ENCODE data around the gene SLC24A4. TPM values are rescaled to one million over a fixed set of nuclear protein-coding genes. Genes with fewer than 3 reads are reported as not detected.

The SLC24A4 gene
- total and polyA plus RNA-seq, 4 donors, result 0.47 to 2.4 (median 1.0) TPM

DNA sequence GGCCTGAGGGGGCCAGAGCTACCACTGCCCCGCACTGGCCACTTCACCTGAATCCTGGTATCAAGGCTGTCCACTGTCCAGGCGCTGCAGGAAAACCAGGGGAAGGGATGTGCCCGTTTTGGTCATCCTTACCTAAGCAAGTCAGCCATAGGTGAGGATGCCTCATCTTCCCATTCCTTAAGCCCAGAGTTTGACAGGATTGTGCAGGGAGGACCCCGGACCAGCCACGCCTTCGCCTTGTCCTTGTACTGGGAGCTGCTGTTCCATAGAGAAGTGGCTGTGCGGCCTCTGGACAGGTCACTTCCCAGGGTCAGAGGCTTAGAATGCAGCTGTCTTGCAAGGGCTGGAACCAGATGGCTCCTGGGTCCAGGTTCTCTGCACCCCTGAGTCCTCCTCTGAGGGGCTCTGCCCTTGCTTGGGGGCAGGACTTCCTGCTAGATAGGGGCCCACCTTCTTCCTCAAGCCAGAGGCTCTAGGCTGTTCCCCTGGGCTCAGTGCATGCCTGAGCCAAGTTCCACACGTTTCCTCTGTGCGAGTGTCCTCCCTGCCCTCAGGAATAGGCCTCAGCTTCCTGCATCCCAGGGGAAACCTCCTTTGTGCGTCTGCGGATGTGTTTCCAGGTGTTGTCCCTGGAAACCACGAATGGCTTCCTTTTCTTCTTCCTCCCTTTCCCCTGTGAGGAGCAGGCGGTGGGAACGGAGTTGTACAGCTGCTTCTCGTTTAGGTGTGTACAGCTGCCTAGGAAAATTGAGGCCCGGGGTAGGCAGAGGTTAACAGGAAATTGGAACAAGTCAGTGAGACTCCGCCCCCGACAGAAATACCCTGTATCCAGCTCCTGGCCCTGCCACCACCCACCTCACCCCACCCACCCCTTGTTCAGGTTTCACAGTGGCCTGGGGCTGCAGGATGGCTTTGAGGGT is 136.3 kb downstream of the SLC24A4 start:
- no peak overlapping the region for H3K9ac ChIP-seq (ENCODE audit: insufficient read depth in 1 of 2, low read length in 2 of 2)
- DNase-seq, result peak in 2 of 3 donors; percentile 37 to 64
- TF ChIP-seq, protein P1, sequence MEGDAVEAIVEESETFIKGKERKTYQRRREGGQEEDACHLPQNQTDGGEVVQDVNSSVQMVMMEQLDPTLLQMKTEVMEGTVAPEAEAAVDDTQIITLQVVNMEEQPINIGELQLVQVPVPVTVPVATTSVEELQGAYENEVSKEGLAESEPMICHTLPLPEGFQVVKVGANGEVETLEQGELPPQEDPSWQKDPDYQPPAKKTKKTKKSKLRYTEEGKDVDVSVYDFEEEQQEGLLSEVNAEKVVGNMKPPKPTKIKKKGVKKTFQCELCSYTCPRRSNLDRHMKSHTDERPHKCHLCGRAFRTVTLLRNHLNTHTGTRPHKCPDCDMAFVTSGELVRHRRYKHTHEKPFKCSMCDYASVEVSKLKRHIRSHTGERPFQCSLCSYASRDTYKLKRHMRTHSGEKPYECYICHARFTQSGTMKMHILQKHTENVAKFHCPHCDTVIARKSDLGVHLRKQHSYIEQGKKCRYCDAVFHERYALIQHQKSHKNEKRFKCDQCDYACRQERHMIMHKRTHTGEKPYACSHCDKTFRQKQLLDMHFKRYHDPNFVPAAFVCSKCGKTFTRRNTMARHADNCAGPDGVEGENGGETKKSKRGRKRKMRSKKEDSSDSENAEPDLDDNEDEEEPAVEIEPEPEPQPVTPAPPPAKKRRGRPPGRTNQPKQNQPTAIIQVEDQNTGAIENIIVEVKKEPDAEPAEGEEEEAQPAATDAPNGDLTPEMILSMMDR (IDR thresholded peaks at IDR 0.05; ENCODE audit: control extremely low read depth, extremely low read depth), result no peak
- H3K36me3 ChIP-seq (ENCODE audit: control insufficient read depth in 4 of 4, insufficient read depth in 4 of 4, low read length in 4 of 4), result no peaks in the 10 kb centered on the region
- WGBS, 2 donors, result 48 to 61% methylated on average over 18 of the region's 18 CpGs
- ATAC-seq (ENCODE audit: insufficient read depth, low FRiP score), result no peak
- H3K9me3 ChIP-seq (ENCODE audit: control insufficient read depth in 4 of 4, insufficient read depth in 3 of 4, low read length in 3 of 4), result no peaks in the 10 kb centered on the region
- peak overlapping the region; percentile 52 to 80 for H3K27ac ChIP-seq (ENCODE audit: low read depth in 1 of 2, low read length in 1 of 2)
- no peak overlapping the region for H3K4me3 ChIP-seq
- H3K27me3 ChIP-seq (ENCODE audit: control insufficient read depth in 3 of 3, insufficient read depth in 3 of 3, low read length in 2 of 3), result no peaks in the 10 kb centered on the region
- peaks cover 0 to 23% (median 0%) of the 10 kb centered on the region in 5 donors for H3K4me1 ChIP-seq (ENCODE audit: control insufficient read depth in 5 of 5, insufficient read depth in 5 of 5, low read length in 5 of 5)

DNA sequence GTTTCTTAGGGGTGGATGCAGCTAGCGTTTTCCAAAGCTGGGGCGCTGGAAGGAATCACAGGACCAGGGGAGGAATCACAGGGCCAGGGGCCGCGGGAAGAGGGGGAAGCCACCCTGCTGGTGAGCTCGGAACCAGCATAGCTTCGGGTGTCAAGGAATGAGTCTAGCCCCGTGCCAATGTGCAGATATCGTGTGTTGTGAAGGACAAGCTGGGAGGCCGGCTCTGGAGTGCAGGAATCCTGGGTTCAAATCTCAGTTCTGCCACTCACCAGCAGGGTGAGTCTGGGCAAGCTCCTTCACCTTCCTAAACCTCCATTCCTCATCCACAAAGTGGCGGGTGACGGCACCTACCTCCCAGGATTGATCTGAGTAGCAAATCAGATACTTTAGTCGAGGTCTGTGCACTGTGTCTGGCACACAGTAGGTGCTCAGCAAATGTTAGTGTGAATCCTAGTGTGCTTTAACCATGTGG is 137.0 kb downstream of the SLC24A4 start:
- ATAC-seq (ENCODE audit: insufficient read depth, low FRiP score), result no peak
- no peak overlapping the region for H3K4me3 ChIP-seq
- H3K4me1 ChIP-seq (ENCODE audit: control insufficient read depth in 5 of 5, insufficient read depth in 5 of 5, low read length in 5 of 5), result peaks cover 0 to 23% (median 0%) of the 10 kb centered on the region in 5 donors
- H3K36me3 ChIP-seq (ENCODE audit: control insufficient read depth in 4 of 4, insufficient read depth in 4 of 4, low read length in 4 of 4), result no peaks in the 10 kb centered on the region
- 70 to 79% methylated on average over 12 of the region's 12 CpGs for WGBS, 2 donors
- no peak for DNase-seq
- no peaks in the 10 kb centered on the region for H3K27me3 ChIP-seq (ENCODE audit: control insufficient read depth in 3 of 3, insufficient read depth in 3 of 3, low read length in 2 of 3)
- peak overlapping the region; percentile 52 to 80 for H3K27ac ChIP-seq (ENCODE audit: low read depth in 1 of 2, low read length in 1 of 2)
- TF ChIP-seq, protein P1 (IDR thresholded peaks at IDR 0.05; ENCODE audit: control extremely low read depth, extremely low read depth), result no peak
- no peaks in the 10 kb centered on the region for H3K9me3 ChIP-seq (ENCODE audit: control insufficient read depth in 4 of 4, insufficient read depth in 3 of 4, low read length in 3 of 4)
- no peak overlapping the region for H3K9ac ChIP-seq (ENCODE audit: insufficient read depth in 1 of 2, low read length in 2 of 2)

DNA sequence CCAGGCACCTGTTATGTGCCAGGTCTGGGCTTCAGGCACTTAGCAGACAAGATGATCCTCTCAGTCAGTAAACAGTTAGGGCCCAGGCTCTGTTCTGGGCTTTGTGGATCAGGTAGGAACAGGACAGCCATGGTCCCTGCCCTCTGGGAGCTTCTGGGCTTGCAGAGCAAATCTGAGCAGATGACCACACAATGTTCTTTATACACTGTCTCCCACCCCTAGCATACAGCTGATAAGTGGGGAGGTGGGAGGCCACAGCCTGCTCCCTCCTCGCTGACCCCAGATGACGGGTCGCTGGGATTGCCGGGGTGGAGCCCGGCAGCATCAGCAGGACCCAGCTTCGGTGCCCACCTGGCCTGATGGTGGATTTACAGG is 137.6 kb downstream of the SLC24A4 start:
- H3K4me3 ChIP-seq, result no peak overlapping the region
- no peaks in the 10 kb centered on the region for H3K9me3 ChIP-seq (ENCODE audit: control insufficient read depth in 4 of 4, insufficient read depth in 3 of 4, low read length in 3 of 4)
- no peaks in the 10 kb centered on the region for H3K27me3 ChIP-seq (ENCODE audit: control insufficient read depth in 3 of 3, insufficient read depth in 3 of 3, low read length in 2 of 3)
- no peak for DNase-seq
- no peak for ATAC-seq (ENCODE audit: insufficient read depth, low FRiP score)
- 77 to 81% methylated on average over 6 of the region's 6 CpGs for WGBS, 2 donors
- H3K9ac ChIP-seq (ENCODE audit: insufficient read depth in 1 of 2, low read length in 2 of 2), result no peak overlapping the region
- TF ChIP-seq, protein P1 (IDR thresholded peaks at IDR 0.05; ENCODE audit: control extremely low read depth, extremely low read depth), result no peak
- H3K4me1 ChIP-seq (ENCODE audit: control insufficient read depth in 5 of 5, insufficient read depth in 5 of 5, low read length in 5 of 5), result peaks cover 0 to 23% (median 0%) of the 10 kb centered on the region in 5 donors
- peak overlapping the region; percentile 52 to 80 for H3K27ac ChIP-seq (ENCODE audit: low read depth in 1 of 2, low read length in 1 of 2)
- no peaks in the 10 kb centered on the region for H3K36me3 ChIP-seq (ENCODE audit: control insufficient read depth in 4 of 4, insufficient read depth in 4 of 4, low read length in 4 of 4)

Data from lung (tissue), 12 donors.